ENCODE data around the gene DGAT2.

- TF ChIP-seq CTCF (IDR thresholded peaks at IDR 0.05; ENCODE audit: low read depth, low read length, missing input control), result no peak
- no peak for TF ChIP-seq GABPA (IDR thresholded peaks at IDR 0.05 in 1 of 2, conservative IDR thresholded peaks at IDR 0.05 in 1 of 2)
- TF ChIP-seq SP1 (IDR thresholded peaks at IDR 0.05), result no peak
- TF ChIP-seq JUND (IDR thresholded peaks at IDR 0.05), result no peak
- TF ChIP-seq, protein P1, sequence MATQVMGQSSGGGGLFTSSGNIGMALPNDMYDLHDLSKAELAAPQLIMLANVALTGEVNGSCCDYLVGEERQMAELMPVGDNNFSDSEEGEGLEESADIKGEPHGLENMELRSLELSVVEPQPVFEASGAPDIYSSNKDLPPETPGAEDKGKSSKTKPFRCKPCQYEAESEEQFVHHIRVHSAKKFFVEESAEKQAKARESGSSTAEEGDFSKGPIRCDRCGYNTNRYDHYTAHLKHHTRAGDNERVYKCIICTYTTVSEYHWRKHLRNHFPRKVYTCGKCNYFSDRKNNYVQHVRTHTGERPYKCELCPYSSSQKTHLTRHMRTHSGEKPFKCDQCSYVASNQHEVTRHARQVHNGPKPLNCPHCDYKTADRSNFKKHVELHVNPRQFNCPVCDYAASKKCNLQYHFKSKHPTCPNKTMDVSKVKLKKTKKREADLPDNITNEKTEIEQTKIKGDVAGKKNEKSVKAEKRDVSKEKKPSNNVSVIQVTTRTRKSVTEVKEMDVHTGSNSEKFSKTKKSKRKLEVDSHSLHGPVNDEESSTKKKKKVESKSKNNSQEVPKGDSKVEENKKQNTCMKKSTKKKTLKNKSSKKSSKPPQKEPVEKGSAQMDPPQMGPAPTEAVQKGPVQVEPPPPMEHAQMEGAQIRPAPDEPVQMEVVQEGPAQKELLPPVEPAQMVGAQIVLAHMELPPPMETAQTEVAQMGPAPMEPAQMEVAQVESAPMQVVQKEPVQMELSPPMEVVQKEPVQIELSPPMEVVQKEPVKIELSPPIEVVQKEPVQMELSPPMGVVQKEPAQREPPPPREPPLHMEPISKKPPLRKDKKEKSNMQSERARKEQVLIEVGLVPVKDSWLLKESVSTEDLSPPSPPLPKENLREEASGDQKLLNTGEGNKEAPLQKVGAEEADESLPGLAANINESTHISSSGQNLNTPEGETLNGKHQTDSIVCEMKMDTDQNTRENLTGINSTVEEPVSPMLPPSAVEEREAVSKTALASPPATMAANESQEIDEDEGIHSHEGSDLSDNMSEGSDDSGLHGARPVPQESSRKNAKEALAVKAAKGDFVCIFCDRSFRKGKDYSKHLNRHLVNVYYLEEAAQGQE (IDR thresholded peaks at IDR 0.05), result no peak
- no peak for TF ChIP-seq EGR1 (IDR thresholded peaks at IDR 0.05; ENCODE audit: low read depth in 2 of 2)
- TF ChIP-seq YY1 (IDR thresholded peaks at IDR 0.05), result no peak
- TF ChIP-seq, protein P2, sequence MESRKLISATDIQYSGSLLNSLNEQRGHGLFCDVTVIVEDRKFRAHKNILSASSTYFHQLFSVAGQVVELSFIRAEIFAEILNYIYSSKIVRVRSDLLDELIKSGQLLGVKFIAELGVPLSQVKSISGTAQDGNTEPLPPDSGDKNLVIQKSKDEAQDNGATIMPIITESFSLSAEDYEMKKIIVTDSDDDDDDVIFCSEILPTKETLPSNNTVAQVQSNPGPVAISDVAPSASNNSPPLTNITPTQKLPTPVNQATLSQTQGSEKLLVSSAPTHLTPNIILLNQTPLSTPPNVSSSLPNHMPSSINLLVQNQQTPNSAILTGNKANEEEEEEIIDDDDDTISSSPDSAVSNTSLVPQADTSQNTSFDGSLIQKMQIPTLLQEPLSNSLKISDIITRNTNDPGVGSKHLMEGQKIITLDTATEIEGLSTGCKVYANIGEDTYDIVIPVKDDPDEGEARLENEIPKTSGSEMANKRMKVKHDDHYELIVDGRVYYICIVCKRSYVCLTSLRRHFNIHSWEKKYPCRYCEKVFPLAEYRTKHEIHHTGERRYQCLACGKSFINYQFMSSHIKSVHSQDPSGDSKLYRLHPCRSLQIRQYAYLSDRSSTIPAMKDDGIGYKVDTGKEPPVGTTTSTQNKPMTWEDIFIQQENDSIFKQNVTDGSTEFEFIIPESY (IDR thresholded peaks at IDR 0.05), result no peak
- no peak for TF ChIP-seq MAX (IDR thresholded peaks at IDR 0.05)
These were observed 35.0 kb upstream of the DGAT2 start for GRCh38 chr11:75733431-75734107.

All from liver (tissue), 3 donors.